ENCODE data around the gene PRMT1. TPM values are rescaled to one million over a fixed set of nuclear protein-coding genes. Genes with fewer than 3 reads are reported as not detected.

Gene PRMT1
- total and polyA plus RNA-seq, 2 of the 13 experiments (the other 11 are each of a cell fraction or from before 2014, with no cell fraction given), result 324 to 374 TPM

DNA sequence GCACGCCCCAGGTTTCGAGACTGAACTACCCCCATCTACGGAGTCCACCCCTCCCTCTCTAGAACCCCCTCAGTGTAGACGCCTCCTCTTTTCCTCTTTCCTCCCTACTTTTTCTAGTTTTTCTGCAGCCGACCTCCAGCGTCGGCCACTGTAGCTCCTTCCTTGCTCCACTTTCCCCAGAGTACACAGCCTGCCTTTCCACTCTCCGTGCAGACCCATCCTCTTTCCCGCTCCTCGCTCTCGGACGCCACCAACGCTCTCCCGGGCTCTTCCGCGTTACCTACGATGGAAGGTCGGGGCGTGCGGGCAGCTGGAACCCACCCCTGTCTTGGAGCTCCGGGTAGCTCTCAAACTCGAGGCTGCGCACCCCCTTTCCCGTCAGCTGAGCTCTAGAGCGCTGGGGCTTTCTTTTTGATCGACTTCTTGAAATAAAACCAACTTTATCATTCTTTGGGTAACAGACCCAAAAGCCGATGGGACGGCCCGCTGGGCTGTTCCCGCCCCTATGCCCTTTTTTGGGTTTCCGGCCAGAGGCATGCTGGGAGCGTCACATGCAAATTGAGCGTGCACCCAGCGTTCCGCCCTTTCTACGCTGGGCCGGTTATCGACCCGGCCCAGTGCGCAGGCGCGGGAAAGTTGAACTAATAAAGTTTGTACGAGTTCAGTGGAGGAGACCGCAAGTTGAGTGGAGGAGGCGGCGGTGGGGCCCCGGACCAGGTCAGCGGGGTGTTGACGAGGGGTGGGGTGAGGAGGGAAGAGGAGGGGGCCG, 11.5 kb upstream of the PRMT1 start, which contains the start of the genes BCL2L12 and IRF3 (continued):
- TF ChIP-seq, protein P1, sequence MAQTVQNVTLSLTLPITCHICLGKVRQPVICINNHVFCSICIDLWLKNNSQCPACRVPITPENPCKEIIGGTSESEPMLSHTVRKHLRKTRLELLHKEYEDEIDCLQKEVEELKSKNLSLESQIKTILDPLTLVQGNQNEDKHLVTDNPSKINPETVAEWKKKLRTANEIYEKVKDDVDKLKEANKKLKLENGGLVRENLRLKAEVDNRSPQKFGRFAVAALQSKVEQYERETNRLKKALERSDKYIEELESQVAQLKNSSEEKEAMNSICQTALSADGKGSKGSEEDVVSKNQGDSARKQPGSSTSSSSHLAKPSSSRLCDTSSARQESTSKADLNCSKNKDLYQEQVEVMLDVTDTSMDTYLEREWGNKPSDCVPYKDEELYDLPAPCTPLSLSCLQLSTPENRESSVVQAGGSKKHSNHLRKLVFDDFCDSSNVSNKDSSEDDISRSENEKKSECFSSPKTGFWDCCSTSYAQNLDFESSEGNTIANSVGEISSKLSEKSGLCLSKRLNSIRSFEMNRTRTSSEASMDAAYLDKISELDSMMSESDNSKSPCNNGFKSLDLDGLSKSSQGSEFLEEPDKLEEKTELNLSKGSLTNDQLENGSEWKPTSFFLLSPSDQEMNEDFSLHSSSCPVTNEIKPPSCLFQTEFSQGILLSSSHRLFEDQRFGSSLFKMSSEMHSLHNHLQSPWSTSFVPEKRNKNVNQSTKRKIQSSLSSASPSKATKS (CRISPR knock-in tag; IDR thresholded peaks at IDR 0.05), result no peak
- TF ChIP-seq ZNF337 (CRISPR knock-in tag; IDR thresholded peaks at IDR 0.05; ENCODE audit: borderline replicate concordance, low read depth), result no peak
- TF ChIP-seq MNT (IDR thresholded peaks at IDR 0.05), result 0 out of 2 replicates have a peak, but pooled peaks have one; percentile 11
- TF ChIP-seq SP1 (IDR thresholded peaks at IDR 0.05), result no peak
- peak; percentile 71 for TF ChIP-seq SP1 (CRISPR knock-in tag; IDR thresholded peaks at IDR 0.05)
- no peak for TF ChIP-seq KLF15 (CRISPR knock-in tag; IDR thresholded peaks at IDR 0.05; ENCODE audit: borderline replicate concordance)
- TF ChIP-seq ZNF430 (CRISPR knock-in tag; IDR thresholded peaks at IDR 0.05), result peak; percentile 63; the same call in 1 of the 2 replicates
- no peak for TF ChIP-seq ZNF253 (CRISPR knock-in tag; IDR thresholded peaks at IDR 0.05; ENCODE audit: borderline replicate concordance)
- no peak for TF ChIP-seq ZHX2 (IDR thresholded peaks at IDR 0.05; ENCODE audit: low read depth)
- no peak for TF ChIP-seq ZHX2 (CRISPR knock-in tag; IDR thresholded peaks at IDR 0.05; ENCODE audit: borderline replicate concordance)
- TF ChIP-seq TEAD2 (CRISPR knock-in tag; IDR thresholded peaks at IDR 0.05), result no peak
- TF ChIP-seq ZNF33B (CRISPR knock-in tag; IDR thresholded peaks at IDR 0.05), result no peak
- no peak for TF ChIP-seq LCORL (IDR thresholded peaks at IDR 0.05)
- TF ChIP-seq LCORL (CRISPR knock-in tag; IDR thresholded peaks at IDR 0.05), result 0 out of 2 replicates have a peak, but pooled peaks have one; percentile 67
- no peak for TF ChIP-seq RORA (CRISPR knock-in tag; IDR thresholded peaks at IDR 0.05)
- TF ChIP-seq ZNF549 (CRISPR knock-in tag; IDR thresholded peaks at IDR 0.05), result no peak
- no peak for TF ChIP-seq KLF16 (CRISPR knock-in tag; IDR thresholded peaks at IDR 0.05)
- no peak for TF ChIP-seq ZFYVE20 (CRISPR knock-in tag; IDR thresholded peaks at IDR 0.05; ENCODE audit: borderline replicate concordance, low read depth)
- TF ChIP-seq EED (CRISPR knock-in tag; IDR thresholded peaks at IDR 0.05), result no peak
- TF ChIP-seq SRF (IDR thresholded peaks at IDR 0.05; ENCODE audit: low read depth, low read length), result peak; percentile 100
- no peak for TF ChIP-seq CHD4 (IDR thresholded peaks at IDR 0.05; ENCODE audit: borderline replicate concordance, low read length)

All from HepG2 (cell line).